Large intestine (tissue), 3 donors: ENCODE results near the gene PDHX. TPM values are rescaled to one million over a fixed set of nuclear protein-coding genes. Genes with fewer than 3 reads are reported as not detected.
A peak's percentile ranks its signal among the peaks of the same experiment; 100 is the strongest.

Experiments used
- DNase-seq, 2 donors: peaks; one replicate each; pipeline versions ENCODE4 v3.0.0 to v3.0.0-alpha.2; 2013
- H3K27ac ChIP-seq: one replicate; pipeline ENCODE4 v1.5.1; 2013; ENCODE audit warnings: low read length
- H3K27me3 ChIP-seq: 2 replicates; pipeline ENCODE4 v1.6.1; 2013; ENCODE audit warnings: low read length; ENCODE audit not compliant: control insufficient read depth, insufficient read depth
- H3K36me3 ChIP-seq: 2 replicates; pipeline ENCODE4 v1.6.1; 2013; ENCODE audit warnings: low read length; ENCODE audit not compliant: control insufficient read depth, insufficient read depth
- H3K4me1 ChIP-seq: one replicate; pipeline ENCODE4 v1.6.1; 2013; ENCODE audit warnings: low read length; ENCODE audit not compliant: control insufficient read depth, insufficient read depth
- H3K4me3 ChIP-seq: one replicate; pipeline ENCODE4 v1.5.1; 2013; ENCODE audit warnings: low read length
- H3K9me3 ChIP-seq: one replicate; pipeline ENCODE4 v1.6.1; 2013; ENCODE audit warnings: mild to moderate bottlenecking, low read depth, low read length, moderate library complexity; ENCODE audit not compliant: control insufficient read depth
- WGBS: methylation state at CpG from one replicate; pipeline ENCODE4 v1.1.5; 2013; ENCODE audit warnings: low lambda C conversion rate; ENCODE audit not compliant: insufficient coverage; 5-methylcytosine and 5-hydroxymethylcytosine counted together
- polyA plus RNA-seq: library from polyadenylated mRNA; unstranded; fragments of 120-200 nt; gene quantifications from one replicate; pipeline ENCODE4 v1.2.1, GENCODE V29; 2013

Gene PDHX
- polyA plus RNA-seq, 1 donor, result 25.6 TPM

GRCh38 chr11:35007277-35007676, 90.9 kb downstream of the PDHX start:
- Histone ChIP-seq H3K27me3 (no peaks in the 10 kb centered on the region), H3K9me3 (no peaks in the 10 kb centered on the region), H3K27ac (no peak overlapping the region), H3K36me3 (no peaks in the 10 kb centered on the region), H3K4me1 (peaks cover 9% of the 10 kb centered on the region), H3K4me3 (no peak overlapping the region)
- DNase-seq, result no peak
- WGBS, result no CpG with 5 or more reads among the region's 2 CpGs

GRCh38 chr11:35009191-35009943, 92.9 kb downstream of the PDHX start:
- 0% methylated on average over 1 of the region's 5 CpGs for WGBS

GRCh38 chr11:35009944-35010342, 93.5 kb downstream of the PDHX start:
- no peak overlapping the region for H3K27ac ChIP-seq
- H3K9me3 ChIP-seq, result no peaks in the 10 kb centered on the region
- no peak for DNase-seq
- H3K27me3 ChIP-seq, result no peaks in the 10 kb centered on the region
- H3K4me1 ChIP-seq, result peaks cover 7% of the 10 kb centered on the region
- H3K4me3 ChIP-seq, result no peak overlapping the region
- no peaks in the 10 kb centered on the region for H3K36me3 ChIP-seq
- WGBS, result 50% methylated on average over 1 of the region's 3 CpGs

More at GRCh38 chr11:35009191-35009943, 92.9 kb downstream of the PDHX start:
- peak in 1 of 2 donors; percentile 57 for DNase-seq
- peaks cover 9% of the 10 kb centered on the region for H3K4me1 ChIP-seq
- no peaks in the 10 kb centered on the region for H3K36me3 ChIP-seq
- H3K27me3 ChIP-seq, result no peaks in the 10 kb centered on the region
- no peaks in the 10 kb centered on the region for H3K9me3 ChIP-seq
- no peak overlapping the region for H3K4me3 ChIP-seq
- H3K27ac ChIP-seq, result no peak overlapping the region

- Histone ChIP-seq H3K27ac (no peak overlapping the region), H3K36me3 (no peaks in the 10 kb centered on the region), H3K9me3 (no peaks in the 10 kb centered on the region), H3K27me3 (no peaks in the 10 kb centered on the region), H3K4me3 (no peak overlapping the region), H3K4me1 (peaks cover 4% of the 10 kb centered on the region)
- no CpG with 5 or more reads among the region's 5 CpGs for WGBS
- DNase-seq, result no peak
Measured at GRCh38 chr11:35010654-35011053, 94.2 kb downstream of the PDHX start.

- peaks cover 4% of the 10 kb centered on the region for H3K4me1 ChIP-seq
- H3K36me3 ChIP-seq, result no peaks in the 10 kb centered on the region
- no peak overlapping the region for H3K4me3 ChIP-seq
- H3K9me3 ChIP-seq, result no peaks in the 10 kb centered on the region
- 67% methylated on average over 2 of the region's 4 CpGs for WGBS
- no peak for DNase-seq
- H3K27ac ChIP-seq, result no peak overlapping the region
- no peaks in the 10 kb centered on the region for H3K27me3 ChIP-seq
Measured at GRCh38 chr11:35011389-35011788, 95.0 kb downstream of the PDHX start.

GRCh38 chr11:35011944-35012343, 95.5 kb downstream of the PDHX start:
- Histone ChIP-seq H3K4me3 (no peak overlapping the region), H3K27ac (no peak overlapping the region), H3K4me1 (peaks cover 4% of the 10 kb centered on the region), H3K27me3 (no peaks in the 10 kb centered on the region), H3K36me3 (no peaks in the 10 kb centered on the region), H3K9me3 (no peaks in the 10 kb centered on the region)
- 100% methylated on average over 1 of the region's 2 CpGs for WGBS
- DNase-seq, result no peak

- no peaks in the 10 kb centered on the region for H3K36me3 ChIP-seq
- no peak overlapping the region for H3K27ac ChIP-seq
- 100% methylated on average over 1 of the region's 8 CpGs for WGBS
- no peaks in the 10 kb centered on the region for H3K9me3 ChIP-seq
- H3K27me3 ChIP-seq, result no peaks in the 10 kb centered on the region
- no peak for DNase-seq
- H3K4me3 ChIP-seq, result no peak overlapping the region
- H3K4me1 ChIP-seq, result peaks cover 4% of the 10 kb centered on the region
Measured at GRCh38 chr11:35012467-35013191, 96.2 kb downstream of the PDHX start.

GRCh38 chr11:35013514-35014233, 97.3 kb downstream of the PDHX start:
- H3K4me3 ChIP-seq, result no peak overlapping the region
- H3K27me3 ChIP-seq, result no peaks in the 10 kb centered on the region
- peaks cover 4% of the 10 kb centered on the region for H3K4me1 ChIP-seq
- no CpG with 5 or more reads among the region's 3 CpGs for WGBS
- H3K9me3 ChIP-seq, result no peaks in the 10 kb centered on the region
- DNase-seq, result no peak
- no peak overlapping the region for H3K27ac ChIP-seq
- H3K36me3 ChIP-seq, result no peaks in the 10 kb centered on the region

GRCh38 chr11:35014346-35014745, 97.9 kb downstream of the PDHX start:
- H3K9me3 ChIP-seq, result no peaks in the 10 kb centered on the region
- H3K4me3 ChIP-seq, result no peak overlapping the region
- H3K27ac ChIP-seq, result no peak overlapping the region
- WGBS, result no CpG with 5 or more reads among the region's 2 CpGs
- H3K36me3 ChIP-seq, result no peaks in the 10 kb centered on the region
- no peaks in the 10 kb centered on the region for H3K27me3 ChIP-seq
- peaks cover under 1% of the 10 kb centered on the region for H3K4me1 ChIP-seq
- no peak for DNase-seq

- Histone ChIP-seq H3K4me1 (no peaks in the 10 kb centered on the region), H3K36me3 (no peaks in the 10 kb centered on the region), H3K27me3 (no peaks in the 10 kb centered on the region), H3K27ac (no peak overlapping the region), H3K9me3 (no peaks in the 10 kb centered on the region), H3K4me3 (no peak overlapping the region)
- WGBS, result 84% methylated on average over 2 of the region's 6 CpGs
- DNase-seq, result no peak
Measured at GRCh38 chr11:35015621-35016387, 99.4 kb downstream of the PDHX start.
